Activated CD8-positive, alpha-beta T cell treated with anti-CD3 and anti-CD28 coated beads, Interleukin-2, amount 10 ng/mL, durations not matched to agents 7 days and 5 days (primary cell): ENCODE results near the gene SLC51B. TPM values are rescaled to one million over a fixed set of nuclear protein-coding genes. Genes with fewer than 3 reads are reported as not detected.
"Not testable (repeated sequence)": the region's sequence is repeated elsewhere in the genome, so short reads cannot be mapped to it uniquely, and the experiment has no call there.

Experiments
- ATAC-seq: fragments of 150-1000 bp; cut with Tn5 transposase; one replicate; pipeline ENCODE4 v1.10.0; 2021; ENCODE audit warnings: moderate library complexity
- CTCF ChIA-PET: fragments of 350-600 bp; sonication (Branson Sonifier 250); formaldehyde crosslinking; loops from one replicate; lab custom pipeline; 2021; ENCODE audit warnings: antibody characterized with exemption; lab: Charles Lee
- POLR2A ChIA-PET: fragments of 350-600 bp; sonication (Branson Sonifier 250); formaldehyde crosslinking; loops from one replicate; lab custom pipeline; 2021; ENCODE audit warnings: antibody characterized with exemption; lab: Charles Lee
- DNase-seq: peaks from one replicate; pipeline ENCODE4 v3.0.0-alpha.2; 2020
- H3K27ac Mint-ChIP-seq: one replicate; pipeline ENCODE4 v1.8.0; 2021; ENCODE audit warnings: mild to moderate bottlenecking, mixed read lengths
- H3K27me3 Mint-ChIP-seq: one replicate; pipeline ENCODE4 v1.8.0; 2021; ENCODE audit warnings: low read depth, mixed read lengths
- H3K36me3 Mint-ChIP-seq: one replicate; pipeline ENCODE4 v1.8.0; 2021; ENCODE audit warnings: low read depth, mixed read lengths
- H3K4me1 Mint-ChIP-seq: one replicate; pipeline ENCODE4 v1.8.0; 2021; ENCODE audit warnings: low read depth, mixed read lengths
- H3K4me3 Mint-ChIP-seq: one replicate; pipeline ENCODE4 v1.8.0; 2021; ENCODE audit warnings: mild to moderate bottlenecking, mixed read lengths
- H3K9me3 Mint-ChIP-seq: one replicate; pipeline ENCODE4 v1.8.0; 2022; ENCODE audit warnings: mixed read lengths; ENCODE audit not compliant: insufficient read depth
- total RNA-seq, 2 experiments: library from RNA; stranded (reverse); gene quantifications; one replicate each; pipeline ENCODE4 v1.2.3, GENCODE V29; 2021

SLC51B gene
- total RNA-seq, 2 experiments from 2014 or later = not detected

- ATAC-seq (no peak), DNase-seq (peak; percentile 40)
- POLR2A ChIA-PET = interaction anchor here (1.1 kb wide), 1 partner anchor 60 kb away, joined by 3 read pairs; no protein-coding TSS in a partner anchor
- CTCF ChIA-PET = interaction anchor here (0.6 to 6.8 kb wide), 9 partner anchors 8 to 211 kb away, joined by 3 to 37 read pairs (median 4); partner anchors contain the start of gene KBTBD13
- Mint-ChIP-seq H3K36me3 (no peaks in the 10 kb centered on the region), H3K27ac (no peak overlapping the region), H3K27me3 (peaks cover 19% of the 10 kb centered on the region), H3K4me1 (peaks cover 20% of the 10 kb centered on the region), H3K4me3 (no peak overlapping the region), H3K9me3 (no peaks in the 10 kb centered on the region)
These were observed 40.9 kb downstream of the SLC51B start for GRCh38 chr15:65085990-65086679.

GRCh38 chr15:65086680-65087111 lies 41.5 kb downstream of the SLC51B start:
- Mint-ChIP-seq H3K4me3 (no peak overlapping the region), H3K9me3 (no peaks in the 10 kb centered on the region), H3K36me3 (no peaks in the 10 kb centered on the region), H3K27me3 (peaks cover 17% of the 10 kb centered on the region), H3K4me1 (peaks cover 20% of the 10 kb centered on the region), H3K27ac (no peak overlapping the region)
- CTCF ChIA-PET = interaction anchor here (0.6 to 6.8 kb wide), 9 partner anchors 8 to 212 kb away, joined by 3 to 37 read pairs (median 4); partner anchors contain the start of gene UBAP1L
- POLR2A ChIA-PET = interaction anchor here (1.1 kb wide), 1 partner anchor 61 kb away, joined by 3 read pairs; no protein-coding TSS in a partner anchor
- ATAC-seq (no peak), DNase-seq (no peak)

- ChIA-PET POLR2A (no interaction called here), CTCF (interaction anchor here (1.0 to 6.8 kb wide), 6 partner anchors 9 to 61 kb away, joined by 3 to 37 read pairs (median 6); partner anchors contain the start of gene UBAP1L)
- ATAC-seq (no peak), DNase-seq (no peak)
- H3K36me3 Mint-ChIP-seq = no peaks in the 10 kb centered on the region
- no peaks in the 10 kb centered on the region for H3K9me3 Mint-ChIP-seq
- peaks cover 15% of the 10 kb centered on the region for H3K4me1 Mint-ChIP-seq
- H3K27me3 Mint-ChIP-seq = peaks cover 15% of the 10 kb centered on the region
- no peak overlapping the region for H3K4me3 Mint-ChIP-seq
- no peak overlapping the region for H3K27ac Mint-ChIP-seq
These were observed 42.2 kb downstream of the SLC51B start for GRCh38 chr15:65087411-65087810.

GRCh38 chr15:65087873-65088642 lies 42.9 kb downstream of the SLC51B start:
- H3K36me3 Mint-ChIP-seq = no peaks in the 10 kb centered on the region
- ChIA-PET POLR2A (no interaction called here), CTCF (interaction anchor here (1.6 kb wide), 2 partner anchors 10 to 13 kb away, joined by 6 to 8 read pairs; no protein-coding TSS in a partner anchor)
- peaks cover 8% of the 10 kb centered on the region for H3K27me3 Mint-ChIP-seq
- no peak overlapping the region for H3K4me3 Mint-ChIP-seq
- no peaks in the 10 kb centered on the region for H3K9me3 Mint-ChIP-seq
- no peak for ATAC-seq
- peaks cover 8% of the 10 kb centered on the region for H3K4me1 Mint-ChIP-seq
- H3K27ac Mint-ChIP-seq = no peak overlapping the region
- DNase-seq = no peak

GRCh38 chr15:65088643-65089021 lies 43.4 kb downstream of the SLC51B start:
- Mint-ChIP-seq H3K36me3 (no peaks in the 10 kb centered on the region), H3K9me3 (no peaks in the 10 kb centered on the region), H3K4me1 (peaks cover 7% of the 10 kb centered on the region), H3K27me3 (peaks cover 7% of the 10 kb centered on the region), H3K27ac (no peak overlapping the region), H3K4me3 (no peak overlapping the region)
- POLR2A ChIA-PET = no interaction called here
- no peak for DNase-seq
- CTCF ChIA-PET = no interaction called here
- no peak for ATAC-seq

GRCh38 chr15:65089206-65089824 lies 44.1 kb downstream of the SLC51B start:
- Mint-ChIP-seq H3K4me1 (peaks cover 7% of the 10 kb centered on the region), H3K9me3 (no peaks in the 10 kb centered on the region), H3K27me3 (peaks cover 4% of the 10 kb centered on the region), H3K4me3 (no peak overlapping the region), H3K27ac (no peak overlapping the region), H3K36me3 (no peaks in the 10 kb centered on the region)
- DNase-seq = no peak
- ChIA-PET CTCF (interaction anchor here (0.6 kb wide), 1 partner anchor 18 kb away, joined by 3 read pairs; no protein-coding TSS in a partner anchor), POLR2A (no interaction called here)
- ATAC-seq = no peak

- no peak for ATAC-seq
- no peaks in the 10 kb centered on the region for H3K4me1 Mint-ChIP-seq
- no peak overlapping the region for H3K27ac Mint-ChIP-seq
- H3K9me3 Mint-ChIP-seq = no peaks in the 10 kb centered on the region
- POLR2A ChIA-PET = no interaction called here
- DNase-seq = no peak
- H3K4me3 Mint-ChIP-seq = no peak overlapping the region
- H3K36me3 Mint-ChIP-seq = no peaks in the 10 kb centered on the region
- H3K27me3 Mint-ChIP-seq = no peaks in the 10 kb centered on the region
- CTCF ChIA-PET = interaction anchor here (1.5 kb wide), 1 partner anchor 9 kb away, joined by 3 read pairs; no protein-coding TSS in a partner anchor
These were observed 47.0 kb downstream of the SLC51B start for GRCh38 chr15:65091946-65092770.

- no peak overlapping the region for H3K27ac Mint-ChIP-seq
- H3K4me1 Mint-ChIP-seq = no peaks in the 10 kb centered on the region
- CTCF ChIA-PET = no interaction called here
- no peak overlapping the region for H3K4me3 Mint-ChIP-seq
- POLR2A ChIA-PET = interaction anchor here (1.0 kb wide), 1 partner anchor 19 kb away, joined by 3 read pairs; no protein-coding TSS in a partner anchor
- no peaks in the 10 kb centered on the region for H3K9me3 Mint-ChIP-seq
- H3K36me3 Mint-ChIP-seq = peaks cover 2% of the 10 kb centered on the region
- ATAC-seq = no peak
- DNase-seq = no peak
- no peaks in the 10 kb centered on the region for H3K27me3 Mint-ChIP-seq
These were observed 48.0 kb downstream of the SLC51B start for GRCh38 chr15:65092911-65093792.

- ATAC-seq, H3K9me3 Mint-ChIP-seq, DNase-seq, H3K4me3 Mint-ChIP-seq, CTCF ChIA-PET, H3K4me1 Mint-ChIP-seq, H3K27me3 Mint-ChIP-seq, H3K36me3 Mint-ChIP-seq, H3K27ac Mint-ChIP-seq: not testable (repeated sequence)
- POLR2A ChIA-PET = interaction anchor here (1.0 kb wide), 1 partner anchor 19 kb away, joined by 3 read pairs; no protein-coding TSS in a partner anchor
These were observed 48.6 kb downstream of the SLC51B start for GRCh38 chr15:65093793-65094170.

GRCh38 chr15:65094294-65094995 lies 49.3 kb downstream of the SLC51B start:
- ATAC-seq = no peak
- ChIA-PET CTCF (no interaction called here), POLR2A (no interaction called here)
- peaks cover 8% of the 10 kb centered on the region for H3K36me3 Mint-ChIP-seq
- H3K9me3 Mint-ChIP-seq = no peaks in the 10 kb centered on the region
- peak overlapping the region; percentile 19 for H3K27ac Mint-ChIP-seq
- no peak overlapping the region for H3K4me3 Mint-ChIP-seq
- no peak for DNase-seq
- H3K27me3 Mint-ChIP-seq = no peaks in the 10 kb centered on the region
- H3K4me1 Mint-ChIP-seq = no peaks in the 10 kb centered on the region
